ENCODE data around the gene NHLRC3.

DNA sequence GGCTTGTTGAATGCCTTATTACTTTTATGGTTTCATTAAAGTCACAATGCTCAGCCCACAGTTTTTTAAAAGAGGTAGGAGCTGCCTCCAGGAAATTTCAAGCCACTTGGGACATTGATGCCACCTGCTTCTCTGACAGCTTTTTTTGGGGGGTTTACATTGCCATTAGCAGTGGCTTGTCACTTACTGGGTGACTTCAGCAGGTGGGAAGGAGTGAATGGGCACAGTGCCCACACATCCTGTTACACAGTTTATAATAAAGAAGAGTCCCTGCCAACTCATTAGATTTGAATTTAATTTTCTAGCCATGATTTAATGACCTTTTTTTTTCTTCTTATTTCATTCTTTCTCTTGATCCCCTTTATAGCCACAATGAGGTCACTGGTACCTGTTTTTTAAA, 61.0 kb downstream of the NHLRC3 start:
- TF ChIP-seq, protein P1, sequence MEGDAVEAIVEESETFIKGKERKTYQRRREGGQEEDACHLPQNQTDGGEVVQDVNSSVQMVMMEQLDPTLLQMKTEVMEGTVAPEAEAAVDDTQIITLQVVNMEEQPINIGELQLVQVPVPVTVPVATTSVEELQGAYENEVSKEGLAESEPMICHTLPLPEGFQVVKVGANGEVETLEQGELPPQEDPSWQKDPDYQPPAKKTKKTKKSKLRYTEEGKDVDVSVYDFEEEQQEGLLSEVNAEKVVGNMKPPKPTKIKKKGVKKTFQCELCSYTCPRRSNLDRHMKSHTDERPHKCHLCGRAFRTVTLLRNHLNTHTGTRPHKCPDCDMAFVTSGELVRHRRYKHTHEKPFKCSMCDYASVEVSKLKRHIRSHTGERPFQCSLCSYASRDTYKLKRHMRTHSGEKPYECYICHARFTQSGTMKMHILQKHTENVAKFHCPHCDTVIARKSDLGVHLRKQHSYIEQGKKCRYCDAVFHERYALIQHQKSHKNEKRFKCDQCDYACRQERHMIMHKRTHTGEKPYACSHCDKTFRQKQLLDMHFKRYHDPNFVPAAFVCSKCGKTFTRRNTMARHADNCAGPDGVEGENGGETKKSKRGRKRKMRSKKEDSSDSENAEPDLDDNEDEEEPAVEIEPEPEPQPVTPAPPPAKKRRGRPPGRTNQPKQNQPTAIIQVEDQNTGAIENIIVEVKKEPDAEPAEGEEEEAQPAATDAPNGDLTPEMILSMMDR (conservative IDR thresholded peaks at IDR 0.05 in 1 of 2, IDR thresholded peaks at IDR 0.05 in 1 of 2; ENCODE audit: low read depth in 1 of 2, low read length in 2 of 2), result no peak
- no peak for TF ChIP-seq EZH2 (IDR thresholded peaks at IDR 0.05; ENCODE audit: low read length, missing control alignments)

All from fibroblast of lung (primary cell).